ENCODE measurements around the gene ADCK1. TPM values are rescaled to one million over a fixed set of nuclear protein-coding genes. Genes with fewer than 3 reads are reported as not detected.

Gene ADCK1
- total RNA-seq, 1 experiment from 2014 or later = 10.1 TPM

- H3K27me3 ChIP-seq (ENCODE audit: control insufficient read depth, insufficient read depth, low read length) = no peaks in the 10 kb centered on the region
- BruUV-seq (replicated peaks) = no TSS peak
- H3K27ac ChIP-seq (ENCODE audit: low read length) = no peak overlapping the region
- no peaks in the 10 kb centered on the region for H3K9me3 ChIP-seq (ENCODE audit: control insufficient read depth, insufficient read depth, low read depth, low read length)
- H3K4me3 ChIP-seq (ENCODE audit: low read depth in 2 of 2, low read length in 2 of 2) = no peak overlapping the region
- H3K4me1 ChIP-seq (ENCODE audit: control insufficient read depth, insufficient read depth, low read length) = no peaks in the 10 kb centered on the region
- no peak for TF ChIP-seq CTCF (IDR thresholded peaks at IDR 0.05)
- TF ChIP-seq, protein P1, sequence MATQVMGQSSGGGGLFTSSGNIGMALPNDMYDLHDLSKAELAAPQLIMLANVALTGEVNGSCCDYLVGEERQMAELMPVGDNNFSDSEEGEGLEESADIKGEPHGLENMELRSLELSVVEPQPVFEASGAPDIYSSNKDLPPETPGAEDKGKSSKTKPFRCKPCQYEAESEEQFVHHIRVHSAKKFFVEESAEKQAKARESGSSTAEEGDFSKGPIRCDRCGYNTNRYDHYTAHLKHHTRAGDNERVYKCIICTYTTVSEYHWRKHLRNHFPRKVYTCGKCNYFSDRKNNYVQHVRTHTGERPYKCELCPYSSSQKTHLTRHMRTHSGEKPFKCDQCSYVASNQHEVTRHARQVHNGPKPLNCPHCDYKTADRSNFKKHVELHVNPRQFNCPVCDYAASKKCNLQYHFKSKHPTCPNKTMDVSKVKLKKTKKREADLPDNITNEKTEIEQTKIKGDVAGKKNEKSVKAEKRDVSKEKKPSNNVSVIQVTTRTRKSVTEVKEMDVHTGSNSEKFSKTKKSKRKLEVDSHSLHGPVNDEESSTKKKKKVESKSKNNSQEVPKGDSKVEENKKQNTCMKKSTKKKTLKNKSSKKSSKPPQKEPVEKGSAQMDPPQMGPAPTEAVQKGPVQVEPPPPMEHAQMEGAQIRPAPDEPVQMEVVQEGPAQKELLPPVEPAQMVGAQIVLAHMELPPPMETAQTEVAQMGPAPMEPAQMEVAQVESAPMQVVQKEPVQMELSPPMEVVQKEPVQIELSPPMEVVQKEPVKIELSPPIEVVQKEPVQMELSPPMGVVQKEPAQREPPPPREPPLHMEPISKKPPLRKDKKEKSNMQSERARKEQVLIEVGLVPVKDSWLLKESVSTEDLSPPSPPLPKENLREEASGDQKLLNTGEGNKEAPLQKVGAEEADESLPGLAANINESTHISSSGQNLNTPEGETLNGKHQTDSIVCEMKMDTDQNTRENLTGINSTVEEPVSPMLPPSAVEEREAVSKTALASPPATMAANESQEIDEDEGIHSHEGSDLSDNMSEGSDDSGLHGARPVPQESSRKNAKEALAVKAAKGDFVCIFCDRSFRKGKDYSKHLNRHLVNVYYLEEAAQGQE (IDR thresholded peaks at IDR 0.05; ENCODE audit: insufficient read depth in 1 of 2, low read depth in 2 of 2, low read length in 1 of 2) = no peak
- no peak for TF ChIP-seq SIN3A (IDR thresholded peaks at IDR 0.05; ENCODE audit: borderline replicate concordance, insufficient read depth, low read depth, low read length)
- TF ChIP-seq POLR2AphosphoS5 (IDR thresholded peaks at IDR 0.05; ENCODE audit: low read depth, low read length) = no peak
- TF ChIP-seq TCF7L2 (IDR thresholded peaks at IDR 0.05; ENCODE audit: low read depth, low read length) = no peak
- no peaks in the 10 kb centered on the region for H3K36me3 ChIP-seq (ENCODE audit: control insufficient read depth, insufficient read depth, low read length)
- ChIA-PET POLR2A (no interaction called here), CTCF (no interaction called here)
- in situ Hi-C loops (cut with HindIII; ENCODE audit: low pct_unique_long_range_greater_than_20kb, low sequenced_read_pairs) = no loop called here
- ATAC-seq (no peak), DNase-seq (ENCODE audit: low read depth, low spot score) (no peak)
- intact Hi-C loops (cut with micrococcal nuclease; ENCODE audit: unreplicated experiment) = no loop called here
Observed at GRCh38 chr14:77917491-77918201, 117.7 kb downstream of the ADCK1 start.

DNA sequence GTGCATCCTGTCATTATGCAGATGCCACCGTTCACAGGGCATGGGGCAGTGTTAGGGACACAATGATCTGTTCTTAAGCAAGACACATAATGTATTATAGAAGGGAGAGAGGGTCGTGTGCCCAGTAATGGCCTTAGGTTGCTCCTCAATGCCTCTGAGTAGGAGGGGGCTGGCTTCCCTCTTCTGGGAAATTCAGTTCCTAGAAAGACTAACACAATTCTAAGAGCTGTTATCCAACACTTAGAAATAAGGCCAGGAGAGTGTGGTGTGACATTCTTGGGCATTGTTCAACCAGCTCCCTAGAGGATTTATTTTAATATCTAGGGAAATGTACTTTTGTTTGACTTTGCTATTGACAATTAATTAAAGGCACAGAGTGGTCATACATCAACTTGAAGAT, 118.5 kb downstream of the ADCK1 start:
- no TSS peak for BruUV-seq (replicated peaks)
- no peaks in the 10 kb centered on the region for H3K27me3 ChIP-seq (ENCODE audit: control insufficient read depth, insufficient read depth, low read length)
- POLR2A ChIA-PET = no interaction called here
- no peaks in the 10 kb centered on the region for H3K4me1 ChIP-seq (ENCODE audit: control insufficient read depth, insufficient read depth, low read length)
- no peak overlapping the region for H3K27ac ChIP-seq (ENCODE audit: low read length)
- in situ Hi-C loops (cut with HindIII; ENCODE audit: low pct_unique_long_range_greater_than_20kb, low sequenced_read_pairs) (no loop called here), intact Hi-C loops (cut with micrococcal nuclease; ENCODE audit: unreplicated experiment) (no loop called here)
- no peak for ATAC-seq
- no peak overlapping the region for H3K4me3 ChIP-seq (ENCODE audit: low read depth in 2 of 2, low read length in 2 of 2)
- no peak for TF ChIP-seq SIN3A (IDR thresholded peaks at IDR 0.05; ENCODE audit: borderline replicate concordance, insufficient read depth, low read depth, low read length)
- TF ChIP-seq, protein P1 (IDR thresholded peaks at IDR 0.05; ENCODE audit: insufficient read depth in 1 of 2, low read depth in 2 of 2, low read length in 1 of 2) = no peak
- no peak for TF ChIP-seq POLR2AphosphoS5 (IDR thresholded peaks at IDR 0.05; ENCODE audit: low read depth, low read length)
- no peak for TF ChIP-seq TCF7L2 (IDR thresholded peaks at IDR 0.05; ENCODE audit: low read depth, low read length)
- no peak for TF ChIP-seq CTCF (IDR thresholded peaks at IDR 0.05)
- CTCF ChIA-PET = no interaction called here
- no peak for DNase-seq (ENCODE audit: low read depth, low spot score)
- no peaks in the 10 kb centered on the region for H3K36me3 ChIP-seq (ENCODE audit: control insufficient read depth, insufficient read depth, low read length)
- H3K9me3 ChIP-seq (ENCODE audit: control insufficient read depth, insufficient read depth, low read depth, low read length) = no peaks in the 10 kb centered on the region
